ENCODE measurements around the gene TIGD6.

- TF ChIP-seq POLR2AphosphoS5 (IDR thresholded peaks at IDR 0.05) (no peak), CTCF (IDR thresholded peaks at IDR 0.05) (no peak), POLR2A (IDR thresholded peaks at IDR 0.05) (no peak)
Measured at GRCh38 chr5:150009671-150010387, 9.4 kb upstream of the TIGD6 start.

All from gastroesophageal sphincter (tissue), 3 donors.